GM12878 (cell line): Measurements from ENCODE around the gene SULT2B1. TPM values are rescaled to one million over a fixed set of nuclear protein-coding genes. Genes with fewer than 3 reads are reported as not detected.
"Not testable (repeated sequence)": the region's sequence is repeated elsewhere in the genome, so short reads cannot be mapped to it uniquely, and the experiment has no call there.

Experiments used
- ATAC-seq: fragments of 200-7000 bp; cut with Tn5 transposase; 3 replicates; pipeline ENCODE4 v1.9.1; 2020; ENCODE audit warnings: mild to moderate bottlenecking, moderate library complexity
- BruUV-seq: library from RNA; stranded (reverse); fragments of 400-500 nt; replicated peaks from 2 replicates; lab custom pipeline; 2021; lab: Mats Ljungman, UMichigan
- CTCF ChIA-PET: fragments of 300-600 bp; sonication (Branson Sonifier 250); formaldehyde crosslinking; extraction: SDS; loops from one replicate; lab custom pipeline; 2021; ENCODE audit warnings: inconsistent platforms; lab: Yijun Ruan, JAX
- POLR2A ChIA-PET: fragments of 350-600 bp; formaldehyde crosslinking; extraction: SDS; loops from one replicate; lab custom pipeline; 2021; ENCODE audit warnings: inconsistent platforms; lab: Charles Lee
- RAD21 ChIA-PET: fragments of 300-600 bp; sonication (Branson Sonifier 250); formaldehyde crosslinking; loops from one replicate; lab custom pipeline; 2023; ENCODE audit warnings: antibody characterized with exemption; ENCODE audit not compliant: unreplicated experiment; lab: Charles Lee
- SMC1A ChIA-PET: fragments of 300-600 bp; sonication (Branson Sonifier 250); formaldehyde crosslinking; loops from one replicate; lab custom pipeline; 2023; ENCODE audit not compliant: unreplicated experiment, uncharacterized antibody; lab: Charles Lee
- DNase-seq: peaks from one replicate; pipeline ENCODE4 v3.0.0-alpha.2; 2011; ENCODE audit warnings: low read depth, low spot score
- FAIRE-seq: peaks from 3 replicates; lab custom pipeline; 2011; peaks lifted over from hg19 to GRCh38; lab: Jason Lieb, UNC
- H2AFZ ChIP-seq: 2 replicates; pipeline ENCODE4 v1.6.0; 2011; ENCODE audit warnings: low read depth, low read length, control low read depth; ENCODE audit not compliant: control insufficient read depth
- H3K27ac ChIP-seq: 2 replicates; pipeline ENCODE4 v1.5.1; 2011; ENCODE audit warnings: control low read depth; ENCODE audit not compliant: control insufficient read depth, insufficient read depth
- H3K27me3 ChIP-seq, 2 experiments: replicated peaks in 1 of 2; 2 replicates each; pipeline versions ENCODE4 v1.6.0 to v1.6.1; 2011; ENCODE audit warnings: low read length in 1 of 2; ENCODE audit not compliant: control insufficient read depth in 2 of 2, insufficient read depth in 2 of 2
- H3K36me3 ChIP-seq, 2 experiments: 2 replicates each; pipeline ENCODE4 v1.5.1; 2011; ENCODE audit warnings: low read length in 1 of 2; ENCODE audit not compliant: control insufficient read depth in 2 of 2, insufficient read depth in 2 of 2
- H3K4me1 ChIP-seq: 2 replicates; pipeline ENCODE4 v1.6.1; 2011; ENCODE audit warnings: mild to moderate bottlenecking, low read length, moderate library complexity, mixed read lengths; ENCODE audit not compliant: control insufficient read depth, insufficient read depth
- H3K4me2 ChIP-seq: 2 replicates; pipeline ENCODE4 v1.6.0; 2011; ENCODE audit warnings: control low read depth; ENCODE audit not compliant: control insufficient read depth, insufficient read depth
- H3K4me3 ChIP-seq: fragments of 200-600 bp; sonication (generic); 2 replicates; pipeline ENCODE4 v1.5.1; 2016
- H3K79me2 ChIP-seq: 2 replicates; pipeline ENCODE4 v1.6.0; 2011; ENCODE audit warnings: low read length; ENCODE audit not compliant: control insufficient read depth, insufficient read depth
- H3K9ac ChIP-seq: 2 replicates; pipeline ENCODE4 v1.8.0; 2011; ENCODE audit warnings: low read length, control low read depth, mixed read lengths; ENCODE audit not compliant: control insufficient read depth, insufficient read depth
- H3K9me3 ChIP-seq: replicated peaks from 3 replicates; pipeline ENCODE4 v1.5.1; 2011; ENCODE audit warnings: mild to moderate bottlenecking, low read length; ENCODE audit not compliant: control insufficient read depth, insufficient read depth
- H4K20me1 ChIP-seq: 2 replicates; pipeline ENCODE4 v1.6.0; 2011; ENCODE audit not compliant: control insufficient read depth, insufficient read depth
- CBX5 ChIP-seq: sonication (generic); IDR thresholded peaks from 2 replicates; pipeline ENCODE4 v1.6.1; 2016; ENCODE audit warnings: low read depth, moderate library complexity, mild to moderate bottlenecking, inconsistent platforms
- FOXM1 ChIP-seq: IDR thresholded peaks from 2 replicates; pipeline ENCODE4 v1.6.1; 2012; ENCODE audit warnings: low read depth, mild to moderate bottlenecking, inconsistent platforms, low read length, moderate library complexity
- KAT2A ChIP-seq: conservative IDR thresholded peaks from 2 replicates; pipeline ENCODE4 v1.6.1; 2011; ENCODE audit warnings: low read depth, low read length; ENCODE audit not compliant: control insufficient read depth
- WGBS: methylation state at CpG from one replicate; pipeline ENCODE4 v1.1.6; 2016; ENCODE audit warnings: low lambda C conversion rate; ENCODE audit not compliant: insufficient replicate concordance, insufficient coverage; ENCODE audit errors: missing lambda C conversion rate; 5-methylcytosine and 5-hydroxymethylcytosine counted together
- in situ Hi-C: fragments of 300-500 bp; cut with MboI; formaldehyde crosslinking; loops from 9 replicates; pipeline ENCODE4 v1.14.3; 2018; ENCODE audit warnings: mixed read lengths
- intact Hi-C: fragments of 100-400 bp; cut with micrococcal nuclease; formaldehyde crosslinking; loops from one replicate; pipeline ENCODE4 v1.14.2; 2022; ENCODE audit not compliant: unreplicated experiment
- polyA plus RNA-seq, 11 experiments: library from polyadenylated mRNA; depleted of rRNA in 4 of 11; unstranded in 6 of 11; stranded (reverse) in 5 of 11; fragments of >200 nt; fragmentation: Nextera tagmentation in 4 of 11; fragmentation: Illumina TruSeq in 1 of 11; extraction: Ambion mirVana in 4 of 11; extraction: Trizol in 1 of 11; gene quantifications; 1 replicate in 1 of 11; 2 replicates in 10 of 11; pipeline versions ENCODE4 v1.2.1 to v1.2.3, GENCODE V29; 2011 to 2016; ENCODE audit warnings: inconsistent platforms in 2 of 11, missing spikeins in 2 of 11, low read depth in 1 of 11
- total RNA-seq, 4 experiments: library from RNA; depleted of rRNA in 3 of 4; stranded (reverse); fragments of >200 nt in 3 of 4; fragmentation: Illumina TruSeq in 1 of 4; extraction: Trizol in 1 of 4; gene quantifications; 2 replicates each; pipeline versions ENCODE4 v1.2.1 to v1.2.3, GENCODE V29; 2013 to 2021

Gene SULT2B1
- total and polyA plus RNA-seq, 10 of the 15 experiments (the other 5 are each of a cell fraction or from before 2014, with no cell fraction given): 0.11 to 0.14 TPM; not detected in 8

DNA sequence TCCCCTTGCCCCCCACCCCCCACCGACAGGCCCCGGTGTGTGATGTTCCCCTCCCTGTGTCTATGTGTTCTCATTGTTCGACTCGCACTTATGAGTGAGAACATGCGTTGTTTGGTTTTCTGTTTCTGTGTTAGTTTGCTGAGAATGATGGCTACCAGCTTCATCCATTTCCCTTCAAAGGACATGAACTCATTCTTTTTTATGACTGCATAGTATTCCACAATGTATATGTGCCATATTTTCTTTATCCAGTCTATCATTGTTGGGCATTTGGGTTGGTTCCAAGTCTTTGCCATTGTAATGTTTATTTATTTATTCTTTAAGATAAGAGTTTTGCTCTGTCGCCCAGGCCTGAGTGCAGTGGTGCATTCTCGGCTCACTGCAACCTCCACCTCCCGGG is 13.9 kb upstream of the SULT2B1 start:
- ATAC-seq, H3K4me1 ChIP-seq, POLR2A ChIA-PET, intact Hi-C loops, H3K4me2 ChIP-seq, DNase-seq, H3K9ac ChIP-seq, H3K27me3 ChIP-seq, SMC1A ChIA-PET, RAD21 ChIA-PET, H3K27ac ChIP-seq, CTCF ChIA-PET, H4K20me1 ChIP-seq, in situ Hi-C loops, BruUV-seq, H3K36me3 ChIP-seq, FAIRE-seq, H3K4me3 ChIP-seq, H3K9me3 ChIP-seq, H3K79me2 ChIP-seq, H2AFZ ChIP-seq: not testable (repeated sequence)
- WGBS: 81% methylated on average over 6 of the region's 8 CpGs

DNA sequence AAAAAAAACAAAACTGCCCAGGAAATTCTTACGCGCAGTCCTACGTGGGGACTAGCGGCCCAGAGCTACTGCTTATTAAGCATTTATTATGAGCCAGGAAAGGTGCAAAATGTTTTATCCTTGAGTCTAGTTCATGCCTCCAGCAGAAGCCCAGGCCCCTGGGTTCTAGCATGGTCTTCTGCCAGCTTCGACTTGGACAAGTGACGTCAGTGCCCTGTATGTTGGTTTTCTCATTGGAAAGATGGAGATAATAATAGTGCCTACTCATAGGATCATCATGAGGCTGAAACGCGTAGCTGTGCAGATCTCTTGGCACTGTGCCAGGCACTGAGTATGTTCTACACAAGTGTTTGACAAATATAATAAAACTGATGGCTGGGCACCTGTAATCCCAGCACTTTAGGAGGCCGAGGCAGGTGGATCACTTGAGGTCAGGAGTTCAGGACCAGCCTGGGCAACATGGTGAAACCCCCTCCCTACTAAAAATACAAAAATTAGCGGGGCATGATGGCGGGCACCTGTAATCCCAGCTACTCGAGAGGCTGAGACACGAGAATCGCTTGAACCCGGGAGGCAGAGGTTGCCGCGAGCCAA is 12.4 kb upstream of the SULT2B1 start:
- Histone ChIP-seq H3K4me1 (no peaks in the 10 kb centered on the region), H3K27ac (no peak overlapping the region), H3K79me2 (no peaks in the 10 kb centered on the region), H3K4me3 (no peak overlapping the region), H3K27me3 (no peaks in the 10 kb centered on the region), H3K9ac (no peak overlapping the region), H3K9me3 (no peaks in the 10 kb centered on the region), H3K4me2 (no peak overlapping the region), H4K20me1 (no peaks in the 10 kb centered on the region), H2AFZ (no peak overlapping the region), H3K36me3 (no peaks in the 10 kb centered on the region)
- DNase-seq (no peak), ATAC-seq (no peak), FAIRE-seq (no peak)
- ChIA-PET CTCF (no interaction called here), POLR2A (no interaction called here), SMC1A (no interaction called here), RAD21 (no interaction called here)
- WGBS: 49% methylated on average over 17 of the region's 17 CpGs
- BruUV-seq: no TSS peak
- intact Hi-C loops: no loop called here
- TF ChIP-seq FOXM1: no peak
- no peak for TF ChIP-seq CBX5
- no peak for TF ChIP-seq KAT2A
- in situ Hi-C loops: no loop called here
